ENCODE measurements around the gene IL3. TPM values are rescaled to one million over a fixed set of nuclear protein-coding genes. Genes with fewer than 3 reads are reported as not detected.
A peak's percentile ranks its signal among the peaks of the same experiment; 100 is the strongest.

Gene IL3, protein sequence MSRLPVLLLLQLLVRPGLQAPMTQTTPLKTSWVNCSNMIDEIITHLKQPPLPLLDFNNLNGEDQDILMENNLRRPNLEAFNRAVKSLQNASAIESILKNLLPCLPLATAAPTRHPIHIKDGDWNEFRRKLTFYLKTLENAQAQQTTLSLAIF
- not detected for polyA plus RNA-seq (ENCODE audit: insufficient read length in 12 of 12)
- long read RNA-seq, donor 1 = 0 reads
- long read RNA-seq, donor 2 = 0 reads
- long read RNA-seq, donor 3 = 0 reads
- long read RNA-seq, donor 4 = 0 reads
- long read RNA-seq, donor 5 = 0 reads
- long read RNA-seq, donor 6 = 0 reads
- long read RNA-seq, donor 7 = 0 reads
- long read RNA-seq, donor 8 = 0 reads
- long read RNA-seq, donor 9 = 0 reads
- long read RNA-seq, donor 10 = 0 reads
- long read RNA-seq, donor 11 = 0 reads

- DNase-seq = no peak
These were observed at the start of gene IL3 for GRCh38 chr5:132060501-132061161. TSS of gene IL3 (plus strand) at chr5:132060655. CDS start at chr5:132060707, 52 bp downstream.

GRCh38 chr5:132010989-132011621 is 49.4 kb upstream of the IL3 start:
- no peak for DNase-seq

DNA sequence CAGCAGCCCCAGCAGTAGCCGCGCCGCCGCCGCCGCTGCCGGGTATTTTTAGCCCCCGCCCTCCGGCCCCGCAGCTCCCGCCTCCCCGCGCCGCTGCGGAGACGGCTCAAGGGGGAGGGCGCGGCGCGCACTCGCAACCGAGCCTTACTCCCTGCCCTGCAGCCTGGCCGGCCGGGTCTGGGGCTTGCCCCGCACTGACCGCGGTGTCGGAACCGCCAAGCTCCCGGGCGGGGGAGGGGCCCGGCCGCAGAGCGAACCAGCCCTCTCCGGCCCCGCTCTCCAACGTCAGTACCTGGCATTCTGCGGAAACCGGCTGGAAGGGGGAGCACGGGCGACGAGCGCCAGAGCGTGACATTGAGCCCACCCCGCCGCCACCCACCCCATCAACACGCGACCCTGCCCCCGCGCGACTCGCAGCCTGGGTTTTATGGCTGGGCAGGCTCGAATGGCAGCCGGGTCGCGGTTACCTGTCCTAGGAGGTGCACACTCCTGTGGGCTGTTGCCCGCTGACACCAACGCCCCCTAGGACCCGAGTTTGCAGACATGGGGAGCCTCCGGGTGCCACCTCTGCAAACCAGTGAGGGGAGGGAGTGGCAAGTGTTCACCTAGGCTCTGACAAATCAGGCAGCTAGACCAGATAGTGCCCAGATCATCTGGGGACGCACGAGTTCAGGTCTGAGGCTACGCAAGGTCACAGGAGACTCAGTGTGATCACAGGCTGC is 48.7 kb upstream of the IL3 start, which contains the start of gene ACSL6:
Gene ACSL6 (minus strand): TSS at position 37 of the 722 bp plus-strand sequence. CDS start 105 bp downstream, outside the sequence.
- no peak for DNase-seq

GRCh38 chr5:132012371-132013005 is 48.0 kb upstream of the IL3 start:
- DNase-seq = peak; percentile 71

GRCh38 chr5:132013006-132013689 is 47.3 kb upstream of the IL3 start:
- DNase-seq = no peak

DNA sequence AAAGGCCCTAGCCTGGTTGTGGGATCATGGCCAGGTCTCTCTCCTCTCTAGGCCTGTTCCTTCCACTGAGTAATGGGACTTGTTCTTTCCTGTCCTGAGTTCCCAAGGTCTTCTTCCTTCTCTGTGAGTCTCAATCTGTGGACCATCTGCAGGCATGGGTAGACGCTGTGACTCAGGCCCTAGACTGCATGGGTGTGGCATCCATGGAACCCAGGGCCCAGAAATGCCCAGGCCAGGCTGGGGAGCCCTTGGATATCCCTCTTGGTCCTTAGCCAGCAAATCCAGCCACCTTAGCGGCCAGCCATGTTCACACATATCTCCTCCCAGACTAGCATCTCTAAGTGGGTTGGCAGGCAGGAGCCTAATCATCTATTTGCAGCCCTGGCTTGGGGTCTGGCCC is 46.7 kb upstream of the IL3 start:
- no peak for DNase-seq

- DNase-seq = no peak
These were observed 43.7 kb upstream of the IL3 start for GRCh38 chr5:132016721-132017250.

GRCh38 chr5:132017316-132017715 is 43.1 kb upstream of the IL3 start:
- no peak for DNase-seq

DNA sequence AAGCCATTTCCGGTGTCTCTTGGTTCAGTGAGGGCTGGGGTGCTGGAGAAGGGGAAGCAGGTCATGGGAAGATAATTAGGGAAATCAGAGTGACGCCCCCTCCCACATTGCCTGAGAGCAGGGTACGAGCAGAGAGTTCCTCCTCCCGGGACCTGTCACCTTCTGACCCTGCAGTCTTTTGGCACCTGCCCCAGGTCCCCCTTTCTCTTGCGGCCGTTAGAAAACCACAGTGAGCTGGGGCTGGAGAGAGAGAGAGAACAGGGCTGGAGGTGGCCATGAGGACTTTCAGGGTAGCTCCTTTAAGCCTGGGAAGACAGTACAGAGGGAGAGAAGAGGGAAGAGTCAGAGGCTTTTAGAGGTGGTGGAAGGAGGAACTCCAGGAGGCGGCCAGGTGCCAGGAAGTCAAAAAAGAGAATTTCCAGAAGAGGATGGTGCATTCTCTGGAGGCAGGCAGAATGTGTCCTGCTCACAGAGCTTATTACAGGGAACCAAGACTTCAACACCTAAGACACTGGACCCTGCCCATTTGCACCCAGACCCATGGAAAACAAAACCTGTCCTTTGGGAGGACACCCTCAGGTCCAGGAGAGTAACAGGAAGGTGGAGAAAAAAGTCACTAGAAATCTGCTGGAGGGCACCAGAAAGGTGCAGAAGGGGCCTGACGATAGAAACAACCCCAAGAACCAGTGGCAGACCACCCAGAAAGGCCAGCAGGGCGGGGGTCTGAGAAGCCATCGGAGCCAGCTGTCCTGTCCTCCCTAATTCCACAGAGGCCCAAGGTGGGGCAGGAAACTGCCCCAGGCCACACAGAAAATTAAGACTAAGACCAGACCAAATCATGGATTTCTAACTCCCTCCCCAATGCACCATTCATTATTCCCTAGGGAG is 42.5 kb upstream of the IL3 start:
- DNase-seq = no peak

GRCh38 chr5:132019337-132019736 is 41.1 kb upstream of the IL3 start:
- DNase-seq = no peak

GRCh38 chr5:132019857-132020555 is 40.4 kb upstream of the IL3 start:
- no peak for DNase-seq

- DNase-seq = no peak
These were observed 39.7 kb upstream of the IL3 start for GRCh38 chr5:132020568-132021339.

DNA sequence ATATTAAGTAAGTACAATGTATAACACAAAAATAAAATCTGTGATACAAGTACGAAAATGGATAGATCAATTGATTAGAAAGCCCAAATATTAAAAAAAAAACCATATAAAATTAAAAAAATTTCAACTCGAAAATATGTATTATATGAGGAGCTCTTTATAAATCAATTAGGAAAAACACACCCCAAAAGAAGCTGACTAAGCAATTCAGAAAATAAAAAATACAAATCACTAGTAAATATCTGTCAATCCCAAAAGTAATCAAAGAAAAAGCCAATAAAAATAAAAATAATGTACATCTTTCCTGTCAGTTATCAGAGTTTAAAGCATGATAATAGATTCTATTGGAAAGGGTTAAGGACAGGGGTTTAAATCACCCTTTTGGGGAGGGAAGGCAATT is 38.8 kb upstream of the IL3 start:
- no peak for DNase-seq

GRCh38 chr5:132022737-132023136 is 37.7 kb upstream of the IL3 start:
- no peak for DNase-seq

DNA sequence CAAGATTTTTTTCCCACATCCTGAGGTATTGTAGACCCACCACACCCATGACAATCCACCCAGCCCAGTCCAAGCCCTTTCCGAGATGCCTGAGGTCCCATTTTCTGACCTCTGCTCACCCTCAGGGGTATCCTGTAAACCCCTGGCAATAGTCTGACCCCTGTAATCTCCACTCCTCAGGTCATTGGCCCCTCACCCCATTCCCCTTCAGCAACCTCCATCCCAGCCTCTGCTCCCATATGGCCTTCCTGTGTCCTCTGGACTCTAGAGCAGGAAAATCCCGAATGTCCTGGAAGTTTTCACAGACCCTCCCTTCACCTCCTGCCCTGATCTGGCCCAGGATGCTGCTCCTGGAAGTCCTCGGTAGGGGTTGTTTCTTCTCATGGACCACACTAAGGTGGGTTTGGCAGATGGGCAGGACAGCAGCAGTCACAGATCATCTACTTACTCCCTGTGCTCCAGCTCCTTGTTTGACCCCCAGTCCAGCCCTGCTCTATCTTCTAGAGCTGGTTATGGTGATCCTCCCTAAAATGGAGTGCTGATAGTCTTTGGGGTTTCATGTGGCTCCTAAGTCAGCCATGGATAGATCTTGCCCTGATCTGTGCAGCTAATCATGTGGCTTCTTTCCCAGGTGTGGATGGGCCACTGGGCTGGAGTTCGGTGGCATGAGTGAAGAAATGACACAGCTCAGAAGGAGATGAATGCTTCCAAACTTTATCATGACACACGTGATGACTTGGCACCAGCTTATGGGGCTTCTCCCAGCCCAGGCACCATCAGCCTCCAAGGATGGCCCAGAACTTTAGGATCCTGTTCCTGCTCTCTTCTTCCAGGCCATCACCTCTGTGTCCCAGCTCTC is 37.0 kb upstream of the IL3 start:
- DNase-seq = no peak

DNA sequence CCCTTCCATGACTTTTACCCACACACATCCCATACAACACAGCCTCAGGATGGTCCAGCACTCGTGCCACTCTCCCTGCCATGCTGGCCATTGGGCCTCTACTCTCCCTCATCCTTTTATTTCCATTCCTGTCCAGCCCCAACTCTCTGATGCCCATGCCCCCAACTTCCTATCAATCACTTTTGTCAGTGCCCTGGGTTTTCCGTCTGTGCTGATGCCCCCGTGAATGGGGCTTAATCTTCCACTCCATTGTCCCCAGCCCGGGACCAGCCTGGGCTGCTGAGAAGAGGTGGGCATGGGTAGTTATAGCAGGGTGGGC is 36.4 kb upstream of the IL3 start:
- DNase-seq = no peak

GRCh38 chr5:132024789-132025402 is 35.6 kb upstream of the IL3 start:
- DNase-seq = no peak

Data from muscle of arm (tissue), 14 donors.